Osteocyte (in vitro differentiated cells): Measurements from ENCODE around the gene CCL20. TPM values are rescaled to one million over a fixed set of nuclear protein-coding genes. Genes with fewer than 3 reads are reported as not detected.

Experiments used
- DNase-seq: peaks from one replicate; pipeline ENCODE4 v3.0.0; 2021; ENCODE audit warnings: mixed read lengths; ENCODE audit not compliant: unreplicated experiment; ENCODE audit errors: extremely low spot score
- H3K27ac Mint-ChIP-seq: one replicate; pipeline ENCODE4 v1.8.0; 2021; ENCODE audit warnings: mild to moderate bottlenecking, mixed read lengths; ENCODE audit not compliant: unreplicated experiment
- H3K27me3 Mint-ChIP-seq: one replicate; pipeline ENCODE4 v1.8.0; 2021; ENCODE audit warnings: mixed read lengths; ENCODE audit not compliant: unreplicated experiment
- H3K36me3 Mint-ChIP-seq: one replicate; pipeline ENCODE4 v1.8.0; 2021; ENCODE audit warnings: mixed read lengths; ENCODE audit not compliant: unreplicated experiment
- H3K4me1 Mint-ChIP-seq: one replicate; pipeline ENCODE4 v1.8.0; 2021; ENCODE audit warnings: mixed read lengths; ENCODE audit not compliant: unreplicated experiment
- H3K4me3 Mint-ChIP-seq: one replicate; pipeline ENCODE4 v1.8.0; 2021; ENCODE audit warnings: mild to moderate bottlenecking, moderate library complexity, mixed read lengths; ENCODE audit not compliant: unreplicated experiment
- H3K9me3 Mint-ChIP-seq: one replicate; pipeline ENCODE4 v1.8.0; 2021; ENCODE audit warnings: mixed read lengths; ENCODE audit not compliant: unreplicated experiment
- CTCF ChIP-seq: fragments of 200-600 bp; sonication (generic); IDR thresholded peaks from 2 replicates; pipeline ENCODE4 v1.5.0; 2021; ENCODE audit warnings: antibody characterized with exemption, mild to moderate bottlenecking, moderate library complexity
- long read RNA-seq: library from polyadenylated mRNA; unstranded; transcript quantifications from one replicate; pipeline ENCODE4 v2.0.0, GENCODE V29; 2021
- total RNA-seq: library from RNA; stranded (reverse); gene quantifications from 2 replicates; pipeline ENCODE4 v1.2.1, GENCODE V29; 2021

The CCL20 gene
- not detected in 2 replicates for total RNA-seq
- long read RNA-seq: 0 reads

GRCh38 chr2:227813562-227814353, at the start of gene CCL20:
CCL20 (plus strand) TSS chr2:227813842; CDS start chr2:227813912, 70 bp downstream.
- H3K27ac Mint-ChIP-seq: peak within 1 kb of the TSS; percentile 8
- no peak within 1 kb of the TSS for H3K4me3 Mint-ChIP-seq
- H3K4me1 Mint-ChIP-seq: peaks cover 45% of the 10 kb centered on the region
- H3K9me3 Mint-ChIP-seq: peaks cover 4% of the 10 kb centered on the region
- no peak for TF ChIP-seq CTCF
- H3K36me3 Mint-ChIP-seq: peaks cover 1% of the 10 kb centered on the region
- no peaks in the 10 kb centered on the region for H3K27me3 Mint-ChIP-seq
- no peak for DNase-seq

- no peak for TF ChIP-seq CTCF
- Mint-ChIP-seq H3K27ac (peak overlapping the region; percentile 60), H3K4me3 (no peak overlapping the region), H3K4me1 (peaks cover 12% of the 10 kb centered on the region), H3K27me3 (no peaks in the 10 kb centered on the region), H3K9me3 (no peaks in the 10 kb centered on the region), H3K36me3 (no peaks in the 10 kb centered on the region)
- no peak for DNase-seq
These were observed 47.8 kb upstream of the CCL20 start for GRCh38 chr2:227765788-227766372.

- Mint-ChIP-seq H3K27me3 (no peaks in the 10 kb centered on the region), H3K27ac (peak overlapping the region; percentile 60), H3K4me3 (no peak overlapping the region), H3K36me3 (no peaks in the 10 kb centered on the region), H3K4me1 (peaks cover 12% of the 10 kb centered on the region), H3K9me3 (no peaks in the 10 kb centered on the region)
- TF ChIP-seq CTCF: peak; percentile 95
- peak; percentile 90 for DNase-seq
These were observed 47.2 kb upstream of the CCL20 start for GRCh38 chr2:227766373-227766883.

GRCh38 chr2:227767830-227768229, 45.8 kb upstream of the CCL20 start:
- Mint-ChIP-seq H3K4me3 (no peak overlapping the region), H3K4me1 (peaks cover 12% of the 10 kb centered on the region), H3K27me3 (no peaks in the 10 kb centered on the region), H3K9me3 (no peaks in the 10 kb centered on the region), H3K36me3 (no peaks in the 10 kb centered on the region), H3K27ac (no peak overlapping the region)
- no peak for TF ChIP-seq CTCF
- DNase-seq: no peak

GRCh38 chr2:227772197-227772661, 41.4 kb upstream of the CCL20 start:
- no peaks in the 10 kb centered on the region for H3K36me3 Mint-ChIP-seq
- no peaks in the 10 kb centered on the region for H3K27me3 Mint-ChIP-seq
- TF ChIP-seq CTCF: no peak
- DNase-seq: no peak
- no peak overlapping the region for H3K4me3 Mint-ChIP-seq
- H3K9me3 Mint-ChIP-seq: no peaks in the 10 kb centered on the region
- H3K27ac Mint-ChIP-seq: no peak overlapping the region
- H3K4me1 Mint-ChIP-seq: no peaks in the 10 kb centered on the region
